Keratinocyte (primary cell): ENCODE measurements around the gene SCUBE1. TPM values are rescaled to one million over a fixed set of nuclear protein-coding genes. Genes with fewer than 3 reads are reported as not detected.

Source experiments
- DNase-seq: peaks from one replicate; pipeline ENCODE4 v3.0.0-alpha.2; 2011; ENCODE audit warnings: low read depth, missing footprints, low spot score
- FAIRE-seq: peaks from 2 replicates; lab custom pipeline; 2011; peaks lifted over from hg19 to GRCh38; lab: Jason Lieb, UNC
- H2AFZ ChIP-seq: 2 replicates; pipeline ENCODE4 v1.6.0; 2012; ENCODE audit warnings: low read length, control low read depth, inconsistent platforms; ENCODE audit not compliant: control insufficient read depth
- H3K27ac ChIP-seq: 2 replicates; pipeline ENCODE4 v1.5.1; 2011; ENCODE audit warnings: low read length; ENCODE audit not compliant: control insufficient read depth, insufficient read depth
- H3K27me3 ChIP-seq: 3 replicates; pipeline ENCODE4 v1.6.0; 2011; ENCODE audit warnings: low read length; ENCODE audit not compliant: control insufficient read depth, insufficient read depth; ENCODE audit errors: extremely low read depth
- H3K36me3 ChIP-seq, 2 experiments: 2 replicates in 1 of 2; 3 replicates in 1 of 2; pipeline ENCODE4 v1.5.1; 2011; ENCODE audit warnings: low read length in 2 of 2, mild to moderate bottlenecking in 1 of 2; ENCODE audit not compliant: control insufficient read depth in 2 of 2, insufficient read depth in 2 of 2; ENCODE audit errors: extremely low read depth in 1 of 2
- H3K4me1 ChIP-seq: 3 replicates; pipeline ENCODE4 v1.5.1; 2011; ENCODE audit warnings: low read length; ENCODE audit not compliant: control insufficient read depth, insufficient read depth; ENCODE audit errors: extremely low read depth
- H3K4me2 ChIP-seq: 3 replicates; pipeline ENCODE4 v1.6.0; 2011; ENCODE audit warnings: low read depth, low read length; ENCODE audit not compliant: control insufficient read depth, insufficient read depth; ENCODE audit errors: extremely low read depth
- H3K4me3 ChIP-seq, 3 experiments: fragments of 200-600 bp in 1 of 3; sonication (generic) in 1 of 3; 2 replicates in 2 of 3; 3 replicates in 1 of 3; pipeline ENCODE4 v1.5.1; 2011 to 2016; ENCODE audit warnings: low read length in 3 of 3, mild to moderate bottlenecking in 3 of 3, control low read depth in 2 of 3, inconsistent platforms in 1 of 3, low read depth in 1 of 3, mixed read lengths in 1 of 3, mixed run types in 1 of 3, moderate library complexity in 1 of 3; ENCODE audit not compliant: control insufficient read depth in 2 of 3, insufficient read depth in 2 of 3; ENCODE audit errors: extremely low read depth in 1 of 3
- H3K79me2 ChIP-seq: 2 replicates; pipeline ENCODE4 v1.6.0; 2012; ENCODE audit warnings: low read length; ENCODE audit not compliant: control insufficient read depth, insufficient read depth
- H3K9ac ChIP-seq: 3 replicates; pipeline ENCODE4 v1.6.0; 2011; ENCODE audit warnings: low read length; ENCODE audit not compliant: control insufficient read depth, insufficient read depth; ENCODE audit errors: extremely low read depth
- H3K9me1 ChIP-seq: 3 replicates; pipeline ENCODE4 v1.6.0; 2011; ENCODE audit warnings: low read length; ENCODE audit not compliant: control insufficient read depth, insufficient read depth; ENCODE audit errors: extremely low read depth
- H3K9me3 ChIP-seq: 2 replicates; pipeline ENCODE4 v1.5.1; 2012; ENCODE audit warnings: low read depth, low read length; ENCODE audit not compliant: control insufficient read depth
- H4K20me1 ChIP-seq: 3 replicates; pipeline ENCODE4 v1.6.0; 2011; ENCODE audit warnings: low read length; ENCODE audit not compliant: control insufficient read depth, insufficient read depth; ENCODE audit errors: extremely low read depth
- CTCF ChIP-seq, 3 experiments: IDR thresholded peaks in 1 of 3; conservative IDR thresholded peaks in 1 of 3; optimal IDR thresholded peaks in 1 of 3; 2 replicates in 2 of 3; 3 replicates in 1 of 3; pipeline versions ENCODE3 to v1.5.1; 2011; ENCODE audit warnings: low read length in 3 of 3, mild to moderate bottlenecking in 3 of 3, moderate library complexity in 2 of 3, control low read depth in 1 of 3, inconsistent platforms in 1 of 3; ENCODE audit not compliant: insufficient read depth in 2 of 3; ENCODE audit errors: extremely low read depth in 1 of 3
- EZH2 ChIP-seq: IDR thresholded peaks from one replicate; pipeline ENCODE4 v1.6.1; 2012; ENCODE audit warnings: inconsistent platforms, mild to moderate bottlenecking, low read length, moderate library complexity
- dilution Hi-C: fragments of 300-500 bp; cut with MboI; formaldehyde crosslinking; loops from one replicate; pipeline ENCODE4 v1.7.0; 2020; ENCODE audit warnings: low sequenced_read_pairs; ENCODE audit not compliant: extremely low pct_ligation_motif_present
- polyA plus RNA-seq, 5 experiments: library from polyadenylated mRNA; depleted of rRNA in 3 of 5; stranded (reverse) in 3 of 5; stranded (forward) in 1 of 5; unstranded in 1 of 5; fragments of >200 nt; gene quantifications; 1 replicate in 1 of 5; 2 replicates in 3 of 5; 3 replicates in 1 of 5; pipeline versions ENCODE4 v1.2.1 to v1.2.3, GENCODE V29; 2011 to 2012; ENCODE audit warnings: missing spikeins in 2 of 5, low read depth in 1 of 5, low replicate concordance in 1 of 5

SCUBE1 gene
- polyA plus RNA-seq, 1 donor (not counting 4 experiments of a cell fraction or from before 2014, with no cell fraction given), result not detected

GRCh38 chr22:43160497-43161126, 182.6 kb downstream of the SCUBE1 start:
- H3K4me1 ChIP-seq, result peaks cover 27% of the 10 kb centered on the region
- dilution Hi-C loops, result no loop called here

GRCh38 chr22:43159484-43160178, 183.5 kb downstream of the SCUBE1 start:
- peaks cover 45% of the 10 kb centered on the region for H3K79me2 ChIP-seq
- H3K9ac ChIP-seq, result no peak overlapping the region
- no peak overlapping the region for H3K4me3 ChIP-seq
- no peaks in the 10 kb centered on the region for H3K27me3 ChIP-seq
- no peaks in the 10 kb centered on the region for H3K9me3 ChIP-seq
- H3K9me1 ChIP-seq, result peaks cover 13% of the 10 kb centered on the region
- H3K27ac ChIP-seq, result no peak overlapping the region
- H3K4me2 ChIP-seq, result no peak overlapping the region
- H3K36me3 ChIP-seq, result peaks cover 36% of the 10 kb centered on the region in 2 experiments
- dilution Hi-C loops, result no loop called here
- peaks cover 40% of the 10 kb centered on the region for H4K20me1 ChIP-seq
- FAIRE-seq, result no peak
- H3K4me1 ChIP-seq, result peaks cover 34% of the 10 kb centered on the region
- no peak overlapping the region for H2AFZ ChIP-seq
- DNase-seq, result no peak
- TF ChIP-seq EZH2 (no peak), CTCF (optimal IDR thresholded peaks at IDR 0.05 in 1 of 3, IDR thresholded peaks at IDR 0.05 in 1 of 3, conservative IDR thresholded peaks at IDR 0.05 in 1 of 3; ENCODE audit: extremely low read depth in 1 of 3, insufficient read depth in 2 of 3, low read length in 3 of 3) (peak; percentile 41 to 55 (median 52))

More at GRCh38 chr22:43160497-43161126, 182.6 kb downstream of the SCUBE1 start:
- Histone ChIP-seq H2AFZ (no peak overlapping the region), H3K9ac (no peak overlapping the region), H3K9me3 (no peaks in the 10 kb centered on the region), H3K4me3 (no peak overlapping the region), H3K27ac (no peak overlapping the region), H4K20me1 (peaks cover 32% of the 10 kb centered on the region), H3K79me2 (peaks cover 35% of the 10 kb centered on the region), H3K27me3 (no peaks in the 10 kb centered on the region), H3K4me2 (no peak overlapping the region), H3K36me3 (peaks cover 31 to 33% of the 10 kb centered on the region in 2 experiments), H3K9me1 (peaks cover 8% of the 10 kb centered on the region)
- TF ChIP-seq EZH2, result no peak
- no peak for TF ChIP-seq CTCF (optimal IDR thresholded peaks at IDR 0.05 in 1 of 3, IDR thresholded peaks at IDR 0.05 in 1 of 3, conservative IDR thresholded peaks at IDR 0.05 in 1 of 3; ENCODE audit: extremely low read depth in 1 of 3, insufficient read depth in 2 of 3, low read length in 3 of 3)
- FAIRE-seq (no peak), DNase-seq (no peak)
